HG03060 (cell line): ENCODE measurements around the gene STAG1.
"Not testable (repeated sequence)": the region's sequence is repeated elsewhere in the genome, so short reads cannot be mapped to it uniquely, and the experiment has no call there.

Experiments used
- ATAC-seq: cut with Tn5 transposase; IDR thresholded peaks from one replicate; pipeline ENCODE4 v1.9.1; 2021; ENCODE audit warnings: low read depth, moderate number of reproducible peaks; ENCODE audit not compliant: unreplicated experiment

Gene STAG1

DNA sequence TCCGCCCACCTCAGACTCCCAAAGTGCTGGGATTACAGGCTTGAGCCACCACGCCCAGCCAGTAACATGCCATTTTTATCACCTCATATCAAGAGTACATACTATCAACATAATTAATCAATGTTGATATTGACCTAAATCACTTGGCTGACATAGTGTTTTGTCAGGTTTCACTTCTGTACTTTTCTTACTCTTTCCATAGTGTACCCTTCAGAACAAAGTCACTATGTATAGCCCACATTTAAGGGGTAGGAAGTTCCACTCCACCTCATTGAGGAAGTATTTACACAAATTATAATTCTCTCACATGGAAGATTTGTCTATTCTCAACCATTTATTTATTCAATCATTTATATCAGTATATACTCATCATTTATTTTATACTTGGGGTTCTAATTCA is 145.2 kb downstream of the STAG1 start:
- no peak for ATAC-seq

DNA sequence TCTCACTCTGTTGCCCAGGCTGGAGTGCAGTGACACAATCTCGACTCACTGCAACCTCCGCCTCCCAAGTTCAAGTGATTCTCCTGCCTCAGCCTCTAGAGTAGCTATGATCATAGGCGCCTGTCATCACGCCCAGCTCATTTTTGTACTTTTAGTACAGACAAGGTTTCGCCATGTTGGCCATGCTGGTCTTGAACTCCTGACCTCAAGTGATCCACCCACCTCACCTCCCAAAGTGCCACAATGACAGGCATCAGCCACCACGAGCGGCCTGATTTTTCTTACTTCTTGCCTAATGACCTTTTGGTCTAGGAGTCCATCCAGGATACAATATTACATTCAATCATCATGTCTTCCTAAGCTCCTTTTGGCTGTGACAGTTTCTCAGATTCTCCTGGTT is 146.0 kb downstream of the STAG1 start:
- ATAC-seq = not testable (repeated sequence)

DNA sequence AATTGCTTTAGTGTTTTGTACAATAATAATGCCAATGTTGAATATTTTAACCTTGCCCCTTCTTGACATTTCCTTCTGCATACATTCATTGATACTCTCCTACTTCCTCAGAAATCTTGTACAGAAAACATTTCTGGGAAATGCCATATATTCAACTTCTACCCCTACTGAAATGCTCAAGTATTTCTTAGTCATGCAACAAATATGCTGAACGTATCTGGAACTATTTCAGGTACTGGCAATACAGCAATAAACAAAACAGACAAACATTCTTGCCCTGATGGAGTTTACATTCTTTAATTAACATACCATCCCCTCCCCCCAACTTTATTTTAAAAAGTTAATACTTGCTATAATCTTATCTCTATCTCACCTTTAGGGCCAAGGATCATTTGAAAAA is 147.2 kb downstream of the STAG1 start:
- ATAC-seq = no peak

DNA sequence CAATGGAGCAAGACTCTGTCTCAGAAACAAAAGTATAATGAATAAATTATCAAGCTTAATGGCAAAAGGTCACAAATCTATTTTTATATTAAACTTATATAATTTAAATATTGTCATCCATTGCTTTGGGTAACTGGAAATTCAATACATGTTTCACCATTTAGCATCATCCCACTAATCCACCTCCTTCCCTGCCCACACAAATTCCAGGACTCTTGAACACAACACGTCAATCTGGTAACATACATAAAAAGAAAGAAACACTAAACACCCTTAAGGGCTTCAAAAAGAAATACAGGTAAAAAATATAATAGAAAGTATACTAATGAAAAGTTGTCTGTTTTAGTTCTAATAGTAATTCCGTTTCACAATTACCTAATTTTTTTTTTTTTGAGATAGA is 149.4 kb downstream of the STAG1 start:
- no peak for ATAC-seq

DNA sequence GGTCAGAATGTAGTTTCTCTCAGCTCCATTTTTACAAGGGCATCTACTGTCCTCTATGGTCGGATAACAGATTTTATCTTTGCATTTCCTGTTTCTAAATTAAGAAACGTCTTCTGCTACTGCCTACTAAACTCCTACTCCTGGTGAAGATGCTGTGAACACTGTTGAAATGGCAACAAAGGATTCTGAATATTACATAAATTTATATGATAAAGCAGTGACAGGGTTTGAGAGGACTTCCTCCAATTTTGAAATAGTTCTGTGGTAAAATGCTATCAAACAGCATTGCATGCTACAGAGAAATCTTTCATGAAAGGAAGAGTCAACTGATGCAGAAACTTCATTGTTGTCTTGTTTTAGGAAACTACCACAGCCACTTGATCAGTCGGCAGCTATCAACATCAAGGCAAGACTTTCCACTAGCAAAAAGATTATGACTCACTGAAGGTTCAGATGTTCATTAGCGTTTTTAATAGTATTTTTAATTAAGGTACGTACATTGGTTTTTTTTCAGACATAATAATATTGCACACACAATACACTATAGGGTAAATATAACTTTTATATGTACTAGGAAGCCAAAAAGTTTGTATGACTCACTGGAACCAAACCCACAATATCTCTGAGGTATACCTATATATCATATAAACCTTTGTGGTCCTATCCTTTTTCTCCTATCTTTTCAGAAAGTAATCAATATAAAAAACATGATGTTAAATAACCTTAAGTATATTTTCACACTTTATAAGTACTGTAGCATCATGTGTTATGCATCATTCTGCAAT is 156.1 kb downstream of the STAG1 start:
- no peak for ATAC-seq

DNA sequence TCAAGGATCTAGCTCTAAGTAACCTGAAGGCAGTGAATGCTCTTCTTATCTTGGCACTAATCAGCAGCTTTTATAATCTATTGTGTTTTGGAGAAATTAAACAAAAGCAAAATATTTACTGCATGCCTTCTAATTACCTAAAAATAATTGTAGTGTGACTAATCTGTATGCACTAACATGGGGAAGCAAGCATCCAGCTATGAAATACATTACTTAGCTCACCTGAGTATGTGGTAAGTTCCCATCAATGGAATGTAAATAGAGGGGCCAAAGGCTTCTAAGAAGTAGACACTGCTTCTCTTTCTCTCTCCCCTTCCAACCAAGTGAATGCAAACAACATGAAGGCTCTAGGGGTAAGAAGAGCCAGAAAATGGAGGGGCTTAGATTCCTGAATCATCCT is 165.6 kb downstream of the STAG1 start:
- ATAC-seq = no peak

DNA sequence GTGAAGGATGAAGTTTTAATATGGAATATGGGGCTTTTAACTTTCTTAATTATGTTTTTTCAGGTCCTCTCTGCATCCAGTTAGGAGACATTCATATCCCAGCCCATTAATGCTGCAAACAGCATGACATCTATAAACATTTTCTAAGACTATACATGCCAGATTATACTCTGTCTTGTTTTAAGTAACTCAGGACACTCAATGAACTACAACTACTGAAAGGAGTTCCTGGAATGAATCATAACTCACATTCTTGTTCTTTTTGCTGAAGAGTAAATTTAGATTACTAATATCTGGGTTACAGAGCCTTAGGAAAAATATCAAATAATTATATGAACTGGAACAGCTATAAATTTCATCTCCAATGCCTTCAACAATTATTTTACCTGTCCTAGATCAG is 167.4 kb downstream of the STAG1 start:
- no peak for ATAC-seq

DNA sequence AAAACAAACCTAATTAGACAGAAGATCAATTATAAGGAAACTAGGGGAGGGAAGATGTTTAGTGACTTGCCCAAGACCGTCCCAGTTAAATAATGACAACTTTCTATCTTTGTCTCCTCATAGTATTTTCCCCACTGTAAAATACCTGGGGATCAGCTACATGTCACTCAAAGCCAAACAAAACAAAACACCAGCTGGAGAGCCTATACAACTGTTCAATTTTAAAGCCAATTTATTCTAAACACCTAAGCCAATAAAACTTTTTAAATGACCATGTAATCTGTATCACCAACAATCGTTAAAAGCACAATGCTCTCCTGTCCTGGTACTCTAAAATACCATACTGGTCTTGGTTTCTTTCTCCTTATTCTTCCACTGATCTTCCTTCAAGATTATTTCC is 168.4 kb downstream of the STAG1 start:
- ATAC-seq = no peak

DNA sequence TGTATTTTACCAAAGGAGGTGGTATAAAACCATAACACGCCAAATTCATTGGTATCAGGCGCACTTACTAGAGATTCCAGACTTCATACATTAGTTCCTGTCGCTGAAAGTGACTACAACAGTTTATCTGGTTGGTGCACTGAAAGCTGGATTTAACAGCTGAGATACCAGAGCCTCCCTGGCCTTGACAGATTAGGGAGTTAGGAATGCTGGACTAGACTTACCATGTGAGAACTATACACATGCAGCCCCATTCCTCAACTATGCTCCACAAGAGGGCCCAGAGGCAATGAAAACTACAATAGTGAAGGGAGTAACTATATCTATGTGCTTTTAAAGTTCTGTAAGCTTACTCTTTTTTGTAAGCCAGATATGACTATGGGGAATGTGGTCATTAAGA is 174.4 kb downstream of the STAG1 start:
- no peak for ATAC-seq

DNA sequence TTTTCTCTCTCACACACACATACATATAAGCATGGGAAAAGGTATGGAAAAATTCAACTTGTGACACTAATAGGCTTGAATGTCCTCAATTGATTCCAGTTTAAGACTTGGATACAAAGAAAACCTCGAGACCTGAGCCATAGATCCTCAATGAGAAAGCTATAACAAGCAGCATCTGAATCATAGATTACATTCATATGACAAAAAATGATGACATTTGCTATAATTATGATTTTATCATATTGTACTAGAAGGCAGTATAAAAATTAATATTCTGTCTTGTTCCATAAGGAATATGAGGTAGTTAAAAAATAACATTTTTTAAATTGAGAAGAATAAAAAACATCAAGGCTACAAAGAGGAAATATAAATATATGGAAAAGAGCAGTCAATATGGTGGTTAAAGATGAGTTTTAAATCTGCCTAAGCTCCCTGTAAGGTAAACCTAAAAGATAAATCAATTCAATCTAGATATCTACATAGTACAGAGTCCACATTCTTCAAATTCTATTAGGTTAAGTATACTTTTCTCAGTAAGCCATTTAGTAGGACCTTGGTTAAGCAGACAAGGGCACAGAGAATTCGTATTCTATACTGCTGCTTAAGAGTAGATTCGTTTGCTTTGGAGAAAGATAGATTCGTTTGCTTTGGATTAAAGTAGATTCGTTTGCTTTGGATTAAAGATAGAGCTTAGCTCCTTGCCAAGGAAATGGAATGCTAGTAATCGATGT is 175.7 kb downstream of the STAG1 start:
- no peak for ATAC-seq

DNA sequence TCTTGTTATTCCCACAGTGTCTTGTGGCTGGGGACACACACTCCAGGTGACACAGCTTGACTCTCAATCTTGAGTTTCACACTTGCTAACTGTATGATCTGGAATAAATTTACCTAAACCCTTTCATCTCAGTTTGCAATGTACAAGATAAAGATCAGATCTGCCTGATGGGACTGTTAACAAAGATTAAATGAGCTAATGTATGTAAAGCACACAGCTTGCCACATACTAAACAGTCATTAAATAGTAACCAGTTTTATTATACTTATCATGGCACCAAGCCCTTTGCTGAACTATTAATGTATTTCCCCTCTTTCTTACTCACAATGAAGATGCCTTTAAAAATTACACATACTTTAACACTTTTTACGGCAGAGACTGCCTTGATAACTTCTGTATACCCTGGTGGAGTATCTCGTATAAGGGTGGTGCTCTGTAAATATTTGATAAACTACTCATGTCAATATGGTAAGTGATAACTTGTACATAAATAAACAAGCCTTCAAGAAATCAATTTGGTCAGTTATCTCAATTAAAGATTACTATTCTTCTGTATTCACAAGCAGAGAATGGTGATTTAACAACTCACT is 184.5 kb downstream of the STAG1 start:
- ATAC-seq = no peak

DNA sequence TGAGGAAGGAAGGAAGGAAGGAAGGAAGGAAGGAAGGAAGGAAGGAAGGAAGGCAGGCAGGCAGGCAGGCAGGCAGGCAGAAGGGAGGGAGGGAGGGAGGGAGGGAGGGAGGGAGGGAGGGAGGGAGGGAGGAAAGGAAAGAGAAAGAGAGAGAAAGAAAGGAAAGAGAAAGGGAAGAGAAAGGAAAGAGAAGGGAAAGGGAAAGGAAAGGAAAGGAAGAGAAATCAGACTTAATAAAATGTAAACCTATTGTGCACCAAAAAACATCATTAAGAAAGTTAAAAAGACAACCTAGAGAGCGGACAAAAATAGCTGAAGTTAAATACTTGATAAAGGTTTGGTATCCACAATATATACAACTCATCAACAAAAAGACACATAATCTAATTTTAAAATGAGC is 187.2 kb downstream of the STAG1 start:
- ATAC-seq = not testable (repeated sequence)

DNA sequence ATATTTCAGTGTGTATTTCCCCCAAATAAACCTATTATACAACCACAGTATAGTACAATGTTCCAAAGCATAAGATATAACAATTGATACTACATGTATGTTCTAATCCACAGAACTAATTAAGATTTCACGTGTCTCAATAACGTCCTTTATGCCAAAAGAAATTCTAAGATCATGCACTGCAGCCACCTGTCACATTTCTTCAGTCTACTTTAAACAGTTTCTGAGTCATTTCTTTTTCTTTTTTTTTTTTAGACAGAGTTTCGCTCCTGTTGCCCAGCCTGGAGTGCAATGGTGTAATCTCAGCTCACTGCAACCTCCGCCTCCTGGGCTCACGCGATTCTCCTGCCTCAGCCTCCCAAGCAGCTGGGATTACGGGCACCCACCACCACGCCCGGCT is 190.2 kb downstream of the STAG1 start:
- no peak for ATAC-seq

DNA sequence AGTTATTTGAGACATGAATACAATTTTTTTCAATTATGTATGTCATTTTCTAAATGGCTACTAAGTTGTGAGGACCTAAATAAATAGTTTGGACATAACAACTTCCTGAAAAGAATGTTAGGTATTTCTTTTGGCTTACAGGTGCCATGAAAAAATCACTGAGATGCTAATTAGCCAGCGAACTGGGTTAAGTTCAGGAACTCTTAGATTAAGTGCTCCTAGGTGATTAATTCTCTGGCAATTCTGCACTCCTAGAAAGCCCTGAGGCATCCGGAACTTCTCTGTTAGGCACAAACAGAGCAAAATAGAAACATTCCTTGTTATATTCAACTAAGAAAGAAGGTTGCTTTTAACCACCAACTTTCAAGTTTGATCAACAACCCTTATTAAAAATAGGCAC is 192.3 kb downstream of the STAG1 start:
- no peak for ATAC-seq

DNA sequence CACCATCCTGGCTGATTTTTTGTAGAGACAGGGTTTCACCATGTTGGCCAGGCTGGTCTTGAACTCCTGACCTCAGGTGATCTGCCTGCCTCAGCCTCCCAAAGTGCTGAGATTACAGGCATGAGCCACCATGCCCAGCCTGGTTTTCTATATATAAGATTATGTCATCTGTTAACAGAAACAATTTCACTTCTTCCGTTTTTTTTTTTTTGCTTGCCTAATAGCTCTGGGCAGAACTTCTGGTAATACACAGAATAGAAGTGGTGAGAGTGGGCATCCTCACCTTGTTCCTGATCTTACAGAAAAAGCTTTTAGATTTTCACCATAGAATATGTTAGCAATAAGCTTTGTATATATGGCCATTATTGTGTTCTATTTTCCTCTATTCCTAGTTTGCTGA is 202.7 kb downstream of the STAG1 start:
- ATAC-seq = not testable (repeated sequence)

DNA sequence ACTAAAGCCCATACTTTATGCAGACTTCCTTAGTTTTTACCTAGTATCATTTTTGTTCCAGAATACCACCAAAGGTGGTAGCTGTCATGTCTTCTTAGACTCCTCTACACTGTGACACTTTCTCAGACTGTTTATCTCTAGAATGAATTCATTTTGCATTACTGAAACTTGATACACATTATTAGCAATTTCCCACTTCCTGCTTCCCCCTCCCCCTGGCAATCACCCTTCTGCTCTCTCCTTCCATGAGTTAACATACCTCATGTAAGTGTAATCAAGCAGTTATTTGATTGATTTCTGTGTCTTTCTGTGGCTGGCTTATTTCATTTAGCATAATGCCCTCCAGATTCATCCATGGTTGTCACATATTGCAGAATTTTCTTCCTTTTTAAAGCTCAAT is 204.9 kb downstream of the STAG1 start:
- ATAC-seq = no peak

DNA sequence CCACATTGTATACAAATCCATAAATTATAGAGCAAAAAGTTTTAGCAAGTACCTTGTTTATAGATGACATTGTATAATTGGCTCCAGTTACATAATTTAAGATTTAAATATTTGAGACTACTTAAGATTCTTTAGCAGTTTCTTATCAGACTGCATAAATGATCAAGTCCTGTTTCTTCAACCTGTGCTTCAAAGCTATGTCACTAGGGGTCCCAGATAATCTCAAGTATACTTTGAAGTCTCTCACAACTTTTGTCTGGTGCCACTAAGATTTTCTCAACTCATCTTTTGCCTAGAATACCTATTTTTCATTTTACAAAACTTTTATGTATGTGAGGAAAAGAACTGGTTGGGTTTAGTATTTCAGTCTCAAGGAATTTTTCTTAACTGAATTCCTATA is 205.5 kb downstream of the STAG1 start:
- no peak for ATAC-seq

DNA sequence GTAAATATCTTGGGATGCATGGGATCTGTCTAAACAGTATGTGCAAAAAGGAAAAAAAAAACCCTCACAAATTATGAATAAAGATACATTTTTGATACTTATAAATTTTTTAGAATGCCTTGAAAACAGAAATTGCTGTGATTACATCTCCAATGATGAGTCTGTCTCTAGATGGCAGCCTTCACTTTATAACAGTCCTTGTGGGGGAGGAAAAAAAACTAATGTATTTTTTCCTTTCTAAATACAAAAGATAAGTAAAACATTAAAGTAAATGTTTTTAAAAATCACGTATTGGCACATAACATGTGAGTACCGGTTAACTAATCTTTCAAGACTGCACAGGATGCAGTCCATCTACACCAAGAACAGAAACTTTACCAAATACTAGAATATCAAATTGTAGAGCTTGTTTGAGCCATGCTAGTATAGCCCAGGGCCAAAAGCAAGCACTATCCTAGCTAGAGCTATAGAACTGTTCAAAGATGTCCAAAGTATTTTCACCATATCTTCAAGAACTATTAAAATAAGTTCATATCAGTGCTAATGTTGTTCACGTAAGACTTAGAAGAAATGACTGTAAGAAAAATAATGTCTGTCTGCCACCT is 206.4 kb downstream of the STAG1 start:
- ATAC-seq = no peak

DNA sequence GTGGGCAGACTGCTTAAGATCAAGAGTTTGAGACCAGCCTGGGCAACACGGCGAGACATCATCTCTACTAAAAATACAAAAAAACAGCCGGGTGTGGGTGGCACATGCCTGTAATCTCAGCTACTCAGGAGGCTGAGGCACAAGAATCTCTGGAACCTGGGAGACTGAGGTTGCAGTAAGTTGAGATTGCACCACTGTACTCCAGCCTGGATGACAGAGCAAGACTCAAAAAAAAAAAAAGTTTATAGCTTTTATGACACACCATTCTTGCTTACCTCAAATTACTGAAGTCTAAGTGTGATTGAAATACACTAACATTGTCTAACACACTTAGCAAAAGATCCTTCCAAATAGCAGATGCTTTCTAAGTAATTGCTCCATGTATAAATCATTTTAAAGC is 207.6 kb downstream of the STAG1 start:
- no peak for ATAC-seq

DNA sequence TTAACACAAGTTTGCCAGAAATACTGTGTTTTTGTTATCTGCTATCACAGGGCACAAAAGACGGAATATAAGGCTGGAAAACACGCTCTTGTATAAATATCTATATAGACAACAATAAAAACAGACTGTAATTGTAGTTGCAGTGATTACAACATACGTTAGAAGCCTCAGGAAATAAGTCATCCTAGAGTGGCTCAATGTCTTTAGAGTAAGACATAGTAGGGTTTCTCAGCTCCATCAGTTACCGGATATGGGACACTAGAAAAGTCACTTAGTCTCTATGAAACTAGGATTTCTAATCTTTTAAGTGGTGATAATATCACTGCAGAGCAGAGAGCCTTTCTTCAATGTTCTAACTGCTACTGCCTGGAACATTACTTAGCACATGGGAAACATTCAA is 208.8 kb downstream of the STAG1 start:
- no peak for ATAC-seq

DNA sequence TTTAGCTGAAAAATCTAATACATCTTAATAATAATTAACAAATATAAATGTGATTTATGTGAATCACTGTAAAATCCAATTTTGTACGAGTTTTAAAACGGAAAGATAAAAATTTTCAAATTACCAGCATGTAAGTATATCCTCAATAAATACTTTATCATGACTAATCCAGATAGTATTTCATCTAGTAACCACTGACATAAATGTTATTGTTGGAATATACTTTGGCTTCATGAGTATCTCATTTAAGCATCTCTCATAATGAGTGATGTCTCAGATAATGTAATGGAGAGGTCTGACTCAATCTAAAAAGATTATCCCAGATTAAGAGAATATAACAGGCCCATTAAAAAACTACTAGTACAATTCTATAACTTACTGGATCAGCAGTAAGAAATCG is 216.3 kb downstream of the STAG1 start:
- no peak for ATAC-seq
